WTC11 (cell line): ENCODE results near the gene RAD23B. TPM values are rescaled to one million over a fixed set of nuclear protein-coding genes. Genes with fewer than 3 reads are reported as not detected.

Source experiments
- ATAC-seq: fragments of 200-7000 bp; cut with Tn5 transposase; 2 replicates; pipeline ENCODE4 v1.10.0; 2021; ENCODE audit warnings: mild to moderate bottlenecking, moderate library complexity
- CTCF ChIA-PET: fragments of 300-600 bp; sonication (Branson Sonifier 250); formaldehyde crosslinking; loops from one replicate; lab custom pipeline; 2021; ENCODE audit warnings: antibody characterized with exemption; lab: Charles Lee
- POLR2A ChIA-PET: fragments of 350-600 bp; sonication (Branson Sonifier 250); formaldehyde crosslinking; loops from one replicate; lab custom pipeline; 2021; ENCODE audit warnings: antibody characterized with exemption; lab: Charles Lee
- DNase-seq: peaks from one replicate; pipeline ENCODE4 v3.0.0; 2021; ENCODE audit warnings: low spot score
- H3K27ac Mint-ChIP-seq: 2 replicates; pipeline ENCODE4 v1.8.0; 2021; ENCODE audit warnings: mixed read lengths
- H3K27me3 Mint-ChIP-seq: 2 replicates; pipeline ENCODE4 v1.8.0; 2021; ENCODE audit warnings: low read depth, mild to moderate bottlenecking, moderate library complexity, mixed read lengths
- H3K36me3 Mint-ChIP-seq: 2 replicates; pipeline ENCODE4 v1.8.0; 2021; ENCODE audit warnings: mixed read lengths
- H3K4me1 Mint-ChIP-seq: 2 replicates; pipeline ENCODE4 v1.8.0; 2022; ENCODE audit warnings: mixed read lengths
- H3K4me3 Mint-ChIP-seq: 2 replicates; pipeline ENCODE4 v1.8.0; 2021; ENCODE audit warnings: mild to moderate bottlenecking, moderate library complexity, mixed read lengths
- H3K9me3 Mint-ChIP-seq: 2 replicates; pipeline ENCODE4 v1.8.0; 2021; ENCODE audit warnings: mixed read lengths
- FOXK1 ChIP-seq: sonication (generic); formaldehyde crosslinking; IDR thresholded peaks from 2 replicates; pipeline ENCODE4 v1.8.0; 2022; ENCODE audit warnings: mild to moderate bottlenecking, moderate library complexity, missing genetic modification reagents
- FOXP1 ChIP-seq: sonication (generic); formaldehyde crosslinking; IDR thresholded peaks from 2 replicates; pipeline ENCODE4 v1.8.0; 2022; ENCODE audit warnings: missing genetic modification reagents, mild to moderate bottlenecking, moderate library complexity, borderline replicate concordance
- GABPB1 ChIP-seq: sonication (generic); formaldehyde crosslinking; IDR thresholded peaks from 2 replicates; pipeline ENCODE4 v1.8.1; 2023; ENCODE audit warnings: mild to moderate bottlenecking, missing genetic modification reagents
- IRF2 ChIP-seq: sonication (generic); formaldehyde crosslinking; IDR thresholded peaks from 2 replicates; pipeline ENCODE4 v1.8.0; 2022; ENCODE audit warnings: low read depth, missing genetic modification reagents, borderline replicate concordance
- KAT7 ChIP-seq: sonication (generic); formaldehyde crosslinking; IDR thresholded peaks from 2 replicates; pipeline ENCODE4 v1.8.1; 2023; ENCODE audit warnings: missing genetic modification reagents, mild to moderate bottlenecking, borderline replicate concordance
- PRRX2 ChIP-seq: fragments of 250-450 bp; sonication (Bioruptor Pico); IDR thresholded peaks from 2 replicates; pipeline ENCODE4 v1.8.0; 2021; ENCODE audit warnings: mild to moderate bottlenecking
- RELA ChIP-seq: sonication (generic); formaldehyde crosslinking; IDR thresholded peaks from 2 replicates; pipeline ENCODE4 v1.8.1; 2022; ENCODE audit warnings: missing genetic modification reagents, mild to moderate bottlenecking, borderline replicate concordance
- TEAD4 ChIP-seq: sonication (generic); formaldehyde crosslinking; IDR thresholded peaks from 2 replicates; pipeline ENCODE4 v1.8.0; 2022; ENCODE audit warnings: mild to moderate bottlenecking, missing genetic modification reagents
- ZNF219 ChIP-seq: sonication (generic); formaldehyde crosslinking; IDR thresholded peaks from 2 replicates; pipeline ENCODE4 v1.8.0; 2023; ENCODE audit warnings: missing genetic modification reagents, mild to moderate bottlenecking, borderline replicate concordance
- ZNF396 ChIP-seq: fragments of 250-450 bp; sonication (Bioruptor Pico); IDR thresholded peaks from 2 replicates; pipeline ENCODE4 v1.8.0; 2021; ENCODE audit warnings: mild to moderate bottlenecking, moderate library complexity, borderline replicate concordance
- ZNF416 ChIP-seq: fragments of 250-450 bp; sonication (Bioruptor Pico); IDR thresholded peaks from 2 replicates; pipeline ENCODE4 v1.9.0; 2021; ENCODE audit warnings: mild to moderate bottlenecking, inconsistent platforms
- total RNA-seq: library from RNA; stranded (reverse); gene quantifications from 3 replicates; pipeline ENCODE4 v1.2.3, GENCODE V29; 2021
- TF ChIP-seq, protein P1 (sequence below): sonication (generic); formaldehyde crosslinking; conservative IDR thresholded peaks from 2 replicates; pipeline ENCODE4 v1.8.1; 2023; ENCODE audit warnings: mild to moderate bottlenecking, low read depth, missing genetic modification reagents, moderate library complexity
- TF ChIP-seq, protein P2 (sequence below): sonication (generic); formaldehyde crosslinking; IDR thresholded peaks from 2 replicates; pipeline ENCODE4 v1.8.0; 2022; ENCODE audit warnings: mild to moderate bottlenecking, missing genetic modification reagents
- TF ChIP-seq, protein P3 (sequence below): sonication (generic); formaldehyde crosslinking; IDR thresholded peaks from 2 replicates; pipeline ENCODE4 v1.8.1; 2023; ENCODE audit warnings: mild to moderate bottlenecking, moderate library complexity, missing genetic modification reagents
- TF ChIP-seq, protein P4 (sequence below): sonication (generic); formaldehyde crosslinking; IDR thresholded peaks from 2 replicates; pipeline ENCODE4 v1.8.1; 2023; ENCODE audit warnings: mild to moderate bottlenecking, missing genetic modification reagents, borderline replicate concordance
- TF ChIP-seq, protein P5 (sequence below): sonication (generic); formaldehyde crosslinking; conservative IDR thresholded peaks from 2 replicates; pipeline ENCODE4 v1.8.1; 2022; ENCODE audit warnings: mild to moderate bottlenecking, missing genetic modification reagents
- TF ChIP-seq, protein P6 (sequence below): sonication (generic); formaldehyde crosslinking; IDR thresholded peaks from 2 replicates; pipeline ENCODE4 v1.8.0; 2022; ENCODE audit warnings: mild to moderate bottlenecking, missing genetic modification reagents
- TF ChIP-seq, protein P7 (sequence below): sonication (generic); formaldehyde crosslinking; IDR thresholded peaks from 2 replicates; pipeline ENCODE4 v1.8.1; 2023; ENCODE audit warnings: mild to moderate bottlenecking, missing genetic modification reagents, moderate library complexity
- TF ChIP-seq, protein P8 (sequence below): sonication (generic); formaldehyde crosslinking; IDR thresholded peaks from 2 replicates; pipeline ENCODE4 v1.8.1; 2022; ENCODE audit warnings: missing genetic modification reagents, borderline replicate concordance

RAD23B gene
- total RNA-seq, 1 experiment from 2014 or later: 150 TPM

DNA sequence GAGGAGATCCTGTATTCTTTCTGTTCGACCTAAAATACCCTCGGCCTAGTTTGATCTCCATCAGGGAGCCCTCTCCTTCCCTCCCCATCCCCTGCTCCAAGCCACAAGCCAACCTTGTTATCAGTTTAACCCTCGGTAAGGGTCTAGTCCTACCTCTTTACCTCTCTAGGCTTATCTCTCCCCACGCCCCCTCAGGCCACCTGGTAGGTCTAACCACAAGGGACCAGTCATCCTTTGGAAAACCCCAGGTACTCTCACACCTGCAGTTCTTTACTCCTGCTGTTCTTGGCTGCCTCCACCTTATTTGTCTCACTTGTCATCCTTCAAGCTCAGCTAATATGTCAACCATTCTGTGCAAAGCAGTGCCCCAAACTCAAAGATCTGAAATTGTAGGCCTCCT, 78.7 kb downstream of the RAD23B start (continued):
- TF ChIP-seq, protein P1, sequence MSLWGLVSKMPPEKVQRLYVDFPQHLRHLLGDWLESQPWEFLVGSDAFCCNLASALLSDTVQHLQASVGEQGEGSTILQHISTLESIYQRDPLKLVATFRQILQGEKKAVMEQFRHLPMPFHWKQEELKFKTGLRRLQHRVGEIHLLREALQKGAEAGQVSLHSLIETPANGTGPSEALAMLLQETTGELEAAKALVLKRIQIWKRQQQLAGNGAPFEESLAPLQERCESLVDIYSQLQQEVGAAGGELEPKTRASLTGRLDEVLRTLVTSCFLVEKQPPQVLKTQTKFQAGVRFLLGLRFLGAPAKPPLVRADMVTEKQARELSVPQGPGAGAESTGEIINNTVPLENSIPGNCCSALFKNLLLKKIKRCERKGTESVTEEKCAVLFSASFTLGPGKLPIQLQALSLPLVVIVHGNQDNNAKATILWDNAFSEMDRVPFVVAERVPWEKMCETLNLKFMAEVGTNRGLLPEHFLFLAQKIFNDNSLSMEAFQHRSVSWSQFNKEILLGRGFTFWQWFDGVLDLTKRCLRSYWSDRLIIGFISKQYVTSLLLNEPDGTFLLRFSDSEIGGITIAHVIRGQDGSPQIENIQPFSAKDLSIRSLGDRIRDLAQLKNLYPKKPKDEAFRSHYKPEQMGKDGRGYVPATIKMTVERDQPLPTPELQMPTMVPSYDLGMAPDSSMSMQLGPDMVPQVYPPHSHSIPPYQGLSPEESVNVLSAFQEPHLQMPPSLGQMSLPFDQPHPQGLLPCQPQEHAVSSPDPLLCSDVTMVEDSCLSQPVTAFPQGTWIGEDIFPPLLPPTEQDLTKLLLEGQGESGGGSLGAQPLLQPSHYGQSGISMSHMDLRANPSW: no peak
- TF ChIP-seq, protein P2, sequence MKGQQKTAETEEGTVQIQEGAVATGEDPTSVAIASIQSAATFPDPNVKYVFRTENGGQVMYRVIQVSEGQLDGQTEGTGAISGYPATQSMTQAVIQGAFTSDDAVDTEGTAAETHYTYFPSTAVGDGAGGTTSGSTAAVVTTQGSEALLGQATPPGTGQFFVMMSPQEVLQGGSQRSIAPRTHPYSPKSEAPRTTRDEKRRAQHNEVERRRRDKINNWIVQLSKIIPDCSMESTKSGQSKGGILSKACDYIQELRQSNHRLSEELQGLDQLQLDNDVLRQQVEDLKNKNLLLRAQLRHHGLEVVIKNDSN (CRISPR knock-in tag): no peak
- TF ChIP-seq ZNF396: no peak

DNA sequence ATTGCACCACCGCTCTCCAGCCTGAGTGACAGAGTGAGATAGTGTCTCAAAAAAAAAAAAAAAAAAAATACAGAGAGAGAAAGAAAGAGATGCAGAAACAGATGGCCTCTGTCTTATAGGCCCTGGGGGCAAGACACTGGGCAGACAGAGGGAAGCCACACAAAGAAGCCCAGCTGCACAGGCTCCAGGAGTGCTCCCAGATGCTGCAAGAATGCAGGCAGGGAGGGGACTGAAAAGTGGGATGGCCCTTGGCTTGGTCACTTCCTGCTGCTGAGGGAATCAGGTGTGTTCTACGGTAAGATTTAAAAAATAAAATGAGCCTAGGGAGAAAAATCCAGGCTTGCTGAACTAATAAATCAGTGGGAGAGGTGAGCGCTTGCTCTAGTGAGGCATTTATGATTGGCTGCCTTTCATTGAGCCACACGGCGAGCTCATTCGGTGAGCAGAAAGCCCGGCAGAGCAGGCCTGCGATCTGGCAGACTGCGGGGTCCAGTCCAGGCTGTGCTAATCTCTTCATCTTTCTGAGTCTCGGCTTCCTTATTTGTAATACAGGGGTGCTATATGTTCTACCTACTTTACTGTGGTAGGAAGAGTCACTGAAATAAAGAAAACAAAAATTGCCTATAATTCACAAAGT, 80.6 kb downstream of the RAD23B start:
- CTCF ChIA-PET: no interaction called here

DNA sequence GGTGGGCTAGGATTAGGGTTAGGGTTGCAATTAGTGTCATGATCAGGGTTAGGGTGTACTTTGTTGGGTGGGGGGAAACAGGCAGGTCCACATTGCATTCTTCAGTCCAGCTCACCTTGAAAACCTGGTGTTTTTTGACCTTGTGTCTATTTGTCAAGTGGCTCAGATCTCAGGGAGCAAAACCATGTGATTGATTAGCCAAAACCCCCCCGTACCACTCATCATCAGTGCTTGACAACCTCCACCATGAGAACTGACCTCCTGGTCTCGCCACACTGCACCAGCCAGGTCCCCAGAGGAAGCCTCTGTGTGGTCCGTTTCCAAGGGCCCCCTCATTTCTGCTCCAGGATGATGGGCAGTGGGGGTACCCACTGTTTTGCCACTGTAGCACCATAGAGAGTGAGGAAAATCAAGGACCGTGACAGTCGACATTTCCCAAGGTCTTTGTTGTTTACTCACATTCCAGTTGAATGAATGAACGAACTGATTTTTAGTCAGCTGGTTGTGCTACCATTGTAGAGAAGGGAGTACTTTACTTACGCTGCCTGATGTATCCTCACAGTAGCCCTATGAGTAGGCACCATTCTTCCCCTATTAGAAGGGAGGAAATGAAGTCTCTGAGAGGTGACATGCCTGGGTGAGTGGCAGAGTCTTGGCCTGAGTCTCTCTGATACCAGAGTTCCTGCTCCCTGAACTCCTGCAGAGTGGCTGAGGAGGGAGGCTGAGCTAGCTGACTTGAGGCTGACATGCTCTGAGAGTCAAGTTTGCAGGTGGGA, 84.8 kb downstream of the RAD23B start:
- DNase-seq (no peak), ATAC-seq (no peak)
- H3K27me3 Mint-ChIP-seq: no peaks in the 10 kb centered on the region
- no peaks in the 10 kb centered on the region for H3K9me3 Mint-ChIP-seq
- ChIA-PET POLR2A (no interaction called here), CTCF (interaction anchor here (1.5 kb wide), 1 partner anchor 27 kb away, joined by 3 read pairs; no protein-coding TSS in a partner anchor)
- H3K27ac Mint-ChIP-seq: no peak overlapping the region
- H3K4me3 Mint-ChIP-seq: no peak overlapping the region
- peaks cover 7% of the 10 kb centered on the region for H3K4me1 Mint-ChIP-seq
- no peaks in the 10 kb centered on the region for H3K36me3 Mint-ChIP-seq
- TF ChIP-seq, protein P3, sequence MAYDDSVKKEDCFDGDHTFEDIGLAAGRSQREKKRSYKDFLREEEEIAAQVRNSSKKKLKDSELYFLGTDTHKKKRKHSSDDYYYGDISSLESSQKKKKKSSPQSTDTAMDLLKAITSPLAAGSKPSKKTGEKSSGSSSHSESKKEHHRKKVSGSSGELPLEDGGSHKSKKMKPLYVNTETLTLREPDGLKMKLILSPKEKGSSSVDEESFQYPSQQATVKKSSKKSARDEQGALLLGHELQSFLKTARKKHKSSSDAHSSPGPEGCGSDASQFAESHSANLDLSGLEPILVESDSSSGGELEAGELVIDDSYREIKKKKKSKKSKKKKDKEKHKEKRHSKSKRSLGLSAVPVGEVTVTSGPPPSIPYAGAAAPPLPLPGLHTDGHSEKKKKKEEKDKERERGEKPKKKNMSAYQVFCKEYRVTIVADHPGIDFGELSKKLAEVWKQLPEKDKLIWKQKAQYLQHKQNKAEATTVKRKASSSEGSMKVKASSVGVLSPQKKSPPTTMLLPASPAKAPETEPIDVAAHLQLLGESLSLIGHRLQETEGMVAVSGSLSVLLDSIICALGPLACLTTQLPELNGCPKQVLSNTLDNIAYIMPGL: no peak
- TF ChIP-seq IRF2 (CRISPR knock-in tag): no peak
- TF ChIP-seq, protein P4, sequence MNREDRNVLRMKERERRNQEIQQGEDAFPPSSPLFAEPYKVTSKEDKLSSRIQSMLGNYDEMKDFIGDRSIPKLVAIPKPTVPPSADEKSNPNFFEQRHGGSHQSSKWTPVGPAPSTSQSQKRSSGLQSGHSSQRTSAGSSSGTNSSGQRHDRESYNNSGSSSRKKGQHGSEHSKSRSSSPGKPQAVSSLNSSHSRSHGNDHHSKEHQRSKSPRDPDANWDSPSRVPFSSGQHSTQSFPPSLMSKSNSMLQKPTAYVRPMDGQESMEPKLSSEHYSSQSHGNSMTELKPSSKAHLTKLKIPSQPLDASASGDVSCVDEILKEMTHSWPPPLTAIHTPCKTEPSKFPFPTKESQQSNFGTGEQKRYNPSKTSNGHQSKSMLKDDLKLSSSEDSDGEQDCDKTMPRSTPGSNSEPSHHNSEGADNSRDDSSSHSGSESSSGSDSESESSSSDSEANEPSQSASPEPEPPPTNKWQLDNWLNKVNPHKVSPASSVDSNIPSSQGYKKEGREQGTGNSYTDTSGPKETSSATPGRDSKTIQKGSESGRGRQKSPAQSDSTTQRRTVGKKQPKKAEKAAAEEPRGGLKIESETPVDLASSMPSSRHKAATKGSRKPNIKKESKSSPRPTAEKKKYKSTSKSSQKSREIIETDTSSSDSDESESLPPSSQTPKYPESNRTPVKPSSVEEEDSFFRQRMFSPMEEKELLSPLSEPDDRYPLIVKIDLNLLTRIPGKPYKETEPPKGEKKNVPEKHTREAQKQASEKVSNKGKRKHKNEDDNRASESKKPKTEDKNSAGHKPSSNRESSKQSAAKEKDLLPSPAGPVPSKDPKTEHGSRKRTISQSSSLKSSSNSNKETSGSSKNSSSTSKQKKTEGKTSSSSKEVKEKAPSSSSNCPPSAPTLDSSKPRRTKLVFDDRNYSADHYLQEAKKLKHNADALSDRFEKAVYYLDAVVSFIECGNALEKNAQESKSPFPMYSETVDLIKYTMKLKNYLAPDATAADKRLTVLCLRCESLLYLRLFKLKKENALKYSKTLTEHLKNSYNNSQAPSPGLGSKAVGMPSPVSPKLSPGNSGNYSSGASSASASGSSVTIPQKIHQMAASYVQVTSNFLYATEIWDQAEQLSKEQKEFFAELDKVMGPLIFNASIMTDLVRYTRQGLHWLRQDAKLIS: no peak
- TF ChIP-seq, protein P5, sequence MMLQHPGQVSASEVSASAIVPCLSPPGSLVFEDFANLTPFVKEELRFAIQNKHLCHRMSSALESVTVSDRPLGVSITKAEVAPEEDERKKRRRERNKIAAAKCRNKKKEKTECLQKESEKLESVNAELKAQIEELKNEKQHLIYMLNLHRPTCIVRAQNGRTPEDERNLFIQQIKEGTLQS (CRISPR knock-in tag): no peak
- TF ChIP-seq RELA (CRISPR knock-in tag): no peak

More for the DNA sequence above, 80.6 kb downstream of the RAD23B start:
- no peak for TF ChIP-seq KAT7 (CRISPR knock-in tag)
- TF ChIP-seq PRRX2 (CRISPR knock-in tag): no peak
- TF ChIP-seq GABPB1: no peak
- no peak for TF ChIP-seq TEAD4
- TF ChIP-seq, protein P6, sequence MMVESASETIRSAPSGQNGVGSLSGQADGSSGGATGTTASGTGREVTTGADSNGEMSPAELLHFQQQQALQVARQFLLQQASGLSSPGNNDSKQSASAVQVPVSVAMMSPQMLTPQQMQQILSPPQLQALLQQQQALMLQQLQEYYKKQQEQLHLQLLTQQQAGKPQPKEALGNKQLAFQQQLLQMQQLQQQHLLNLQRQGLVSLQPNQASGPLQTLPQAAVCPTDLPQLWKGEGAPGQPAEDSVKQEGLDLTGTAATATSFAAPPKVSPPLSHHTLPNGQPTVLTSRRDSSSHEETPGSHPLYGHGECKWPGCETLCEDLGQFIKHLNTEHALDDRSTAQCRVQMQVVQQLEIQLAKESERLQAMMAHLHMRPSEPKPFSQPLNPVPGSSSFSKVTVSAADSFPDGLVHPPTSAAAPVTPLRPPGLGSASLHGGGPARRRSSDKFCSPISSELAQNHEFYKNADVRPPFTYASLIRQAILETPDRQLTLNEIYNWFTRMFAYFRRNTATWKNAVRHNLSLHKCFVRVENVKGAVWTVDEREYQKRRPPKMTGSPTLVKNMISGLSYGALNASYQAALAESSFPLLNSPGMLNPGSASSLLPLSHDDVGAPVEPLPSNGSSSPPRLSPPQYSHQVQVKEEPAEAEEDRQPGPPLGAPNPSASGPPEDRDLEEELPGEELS: no peak
- TF ChIP-seq, protein P7, sequence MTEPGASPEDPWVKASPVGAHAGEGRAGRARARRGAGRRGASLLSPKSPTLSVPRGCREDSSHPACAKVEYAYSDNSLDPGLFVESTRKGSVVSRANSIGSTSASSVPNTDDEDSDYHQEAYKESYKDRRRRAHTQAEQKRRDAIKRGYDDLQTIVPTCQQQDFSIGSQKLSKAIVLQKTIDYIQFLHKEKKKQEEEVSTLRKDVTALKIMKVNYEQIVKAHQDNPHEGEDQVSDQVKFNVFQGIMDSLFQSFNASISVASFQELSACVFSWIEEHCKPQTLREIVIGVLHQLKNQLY (CRISPR knock-in tag): no peak
- TF ChIP-seq FOXK1 (CRISPR knock-in tag): no peak
- TF ChIP-seq FOXP1 (CRISPR knock-in tag): no peak
- TF ChIP-seq ZNF416 (CRISPR knock-in tag): no peak
- no peak for TF ChIP-seq ZNF219
- no peak for TF ChIP-seq RELA (CRISPR knock-in tag)
- TF ChIP-seq, protein P8, sequence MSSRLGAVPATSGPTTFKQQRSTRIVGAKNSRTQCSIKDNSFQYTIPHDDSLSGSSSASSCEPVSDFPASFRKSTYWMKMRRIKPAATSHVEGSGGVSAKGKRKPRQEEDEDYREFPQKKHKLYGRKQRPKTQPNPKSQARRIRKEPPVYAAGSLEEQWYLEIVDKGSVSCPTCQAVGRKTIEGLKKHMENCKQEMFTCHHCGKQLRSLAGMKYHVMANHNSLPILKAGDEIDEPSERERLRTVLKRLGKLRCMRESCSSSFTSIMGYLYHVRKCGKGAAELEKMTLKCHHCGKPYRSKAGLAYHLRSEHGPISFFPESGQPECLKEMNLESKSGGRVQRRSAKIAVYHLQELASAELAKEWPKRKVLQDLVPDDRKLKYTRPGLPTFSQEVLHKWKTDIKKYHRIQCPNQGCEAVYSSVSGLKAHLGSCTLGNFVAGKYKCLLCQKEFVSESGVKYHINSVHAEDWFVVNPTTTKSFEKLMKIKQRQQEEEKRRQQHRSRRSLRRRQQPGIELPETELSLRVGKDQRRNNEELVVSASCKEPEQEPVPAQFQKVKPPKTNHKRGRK (CRISPR knock-in tag): no peak
- Mint-ChIP-seq H3K4me3 (no peak overlapping the region), H3K4me1 (peaks cover 7% of the 10 kb centered on the region), H3K36me3 (no peaks in the 10 kb centered on the region), H3K9me3 (no peaks in the 10 kb centered on the region), H3K27me3 (no peaks in the 10 kb centered on the region), H3K27ac (0 out of 2 replicates have a peak overlapping the region, but pooled peaks have one; percentile 11)
- peak; percentile 80 for ATAC-seq
- POLR2A ChIA-PET: interaction anchor here (0.7 kb wide), 1 partner anchor 58 kb away, joined by 6 read pairs; no protein-coding TSS in a partner anchor
- DNase-seq: no peak
